ENCODE results near the gene CLTB.

The CLTB gene

DNA sequence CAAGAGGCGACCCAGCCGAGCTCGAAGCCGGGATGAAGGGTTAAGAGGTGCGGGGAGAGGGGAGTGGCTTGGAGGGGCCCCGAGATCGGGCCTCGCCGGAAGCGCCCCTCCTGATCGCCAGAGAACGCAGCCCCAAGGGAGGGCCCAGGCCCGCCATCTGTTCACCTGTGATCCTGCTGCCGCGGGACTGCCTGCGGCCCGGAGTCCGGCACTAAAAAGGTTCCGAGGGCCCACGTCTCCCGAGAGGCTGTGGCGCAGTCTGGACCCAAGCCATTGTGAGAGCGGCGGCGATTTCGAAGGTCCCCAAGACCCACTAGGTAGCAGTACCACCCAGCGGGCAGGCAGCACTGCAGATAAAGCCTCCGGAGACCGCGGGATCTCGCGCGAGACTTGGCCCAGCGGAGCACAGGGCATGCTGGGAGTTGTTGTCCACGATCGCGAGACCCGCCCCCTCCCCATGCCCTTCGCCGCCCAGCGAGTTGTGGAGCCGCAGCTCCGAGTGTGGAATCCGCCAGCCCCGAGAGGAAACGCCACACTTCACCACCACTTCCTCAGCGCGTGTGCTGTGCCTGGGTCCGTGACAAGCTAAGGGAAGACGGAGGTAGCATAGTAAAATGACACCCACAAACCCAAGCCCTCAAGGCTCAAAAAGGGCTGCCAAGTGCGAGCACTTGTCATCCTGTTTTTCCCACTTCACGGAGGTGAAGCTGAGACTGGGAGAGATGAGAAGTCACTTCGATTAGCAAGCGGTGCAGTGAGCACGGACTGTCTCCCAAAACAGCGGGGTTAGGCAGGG is 54.7 kb downstream of the CLTB start, which contains the start of gene KIAA1191:
KIAA1191 (minus strand) TSS at position 328 of the 796 bp plus-strand sequence. CDS start 2,256 bp downstream, outside the sequence.
- TF ChIP-seq, protein P1, sequence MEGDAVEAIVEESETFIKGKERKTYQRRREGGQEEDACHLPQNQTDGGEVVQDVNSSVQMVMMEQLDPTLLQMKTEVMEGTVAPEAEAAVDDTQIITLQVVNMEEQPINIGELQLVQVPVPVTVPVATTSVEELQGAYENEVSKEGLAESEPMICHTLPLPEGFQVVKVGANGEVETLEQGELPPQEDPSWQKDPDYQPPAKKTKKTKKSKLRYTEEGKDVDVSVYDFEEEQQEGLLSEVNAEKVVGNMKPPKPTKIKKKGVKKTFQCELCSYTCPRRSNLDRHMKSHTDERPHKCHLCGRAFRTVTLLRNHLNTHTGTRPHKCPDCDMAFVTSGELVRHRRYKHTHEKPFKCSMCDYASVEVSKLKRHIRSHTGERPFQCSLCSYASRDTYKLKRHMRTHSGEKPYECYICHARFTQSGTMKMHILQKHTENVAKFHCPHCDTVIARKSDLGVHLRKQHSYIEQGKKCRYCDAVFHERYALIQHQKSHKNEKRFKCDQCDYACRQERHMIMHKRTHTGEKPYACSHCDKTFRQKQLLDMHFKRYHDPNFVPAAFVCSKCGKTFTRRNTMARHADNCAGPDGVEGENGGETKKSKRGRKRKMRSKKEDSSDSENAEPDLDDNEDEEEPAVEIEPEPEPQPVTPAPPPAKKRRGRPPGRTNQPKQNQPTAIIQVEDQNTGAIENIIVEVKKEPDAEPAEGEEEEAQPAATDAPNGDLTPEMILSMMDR (IDR thresholded peaks at IDR 0.05; ENCODE audit: low read depth, low read length, missing control alignments): peak; percentile 36
- Histone ChIP-seq H3K27ac (peak within 1 kb of the TSS; percentile 36), H3K4me3 (ENCODE audit: low read depth, low read length) (peak within 1 kb of the TSS; percentile 96), H3K27me3 (replicated peaks) (no peaks in the 10 kb centered on the region), H3K36me3 (replicated peaks) (peaks cover 8% of the 10 kb centered on the region)
- in situ Hi-C loops (cut with HindIII; ENCODE audit: low pct_ligation_motif_present, low sequenced_read_pairs): no loop called here
- DNase-seq: peak; percentile 94

DNA sequence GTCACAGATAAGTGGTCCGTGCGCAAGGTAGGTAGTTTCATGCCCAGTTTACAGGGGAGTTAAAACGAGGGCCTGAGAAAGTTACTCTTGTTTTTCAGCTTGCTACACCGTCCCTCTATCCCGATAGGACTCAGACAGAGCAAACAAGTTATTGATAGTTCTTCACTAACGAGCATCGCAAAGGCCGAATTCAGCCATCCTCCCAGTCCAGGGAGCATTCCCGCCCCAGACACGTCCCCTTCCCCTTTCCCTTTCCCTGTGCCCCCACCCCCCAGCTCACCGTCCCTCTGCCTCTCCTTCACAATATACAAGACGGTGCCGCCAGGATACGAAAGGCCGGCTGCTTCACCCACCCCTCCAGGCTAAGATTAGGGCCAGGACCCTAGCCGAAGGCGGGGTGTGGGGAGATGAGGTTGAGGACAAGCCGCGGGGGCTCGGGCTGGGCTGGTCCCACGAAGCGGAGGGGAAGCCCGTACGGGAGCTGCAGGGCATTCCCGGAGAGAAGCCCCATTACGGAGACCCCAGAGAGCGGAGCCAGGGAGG is 55.4 kb downstream of the CLTB start:
- peak; percentile 11 for DNase-seq
- peak overlapping the region; percentile 36 for H3K27ac ChIP-seq
- in situ Hi-C loops (cut with HindIII; ENCODE audit: low pct_ligation_motif_present, low sequenced_read_pairs): no loop called here
- TF ChIP-seq, protein P1 (IDR thresholded peaks at IDR 0.05; ENCODE audit: low read depth, low read length, missing control alignments): no peak
- no peaks in the 10 kb centered on the region for H3K27me3 ChIP-seq (replicated peaks)
- peaks cover 11% of the 10 kb centered on the region for H3K36me3 ChIP-seq (replicated peaks)
- peak overlapping the region; percentile 96 for H3K4me3 ChIP-seq (ENCODE audit: low read depth, low read length)

DNA sequence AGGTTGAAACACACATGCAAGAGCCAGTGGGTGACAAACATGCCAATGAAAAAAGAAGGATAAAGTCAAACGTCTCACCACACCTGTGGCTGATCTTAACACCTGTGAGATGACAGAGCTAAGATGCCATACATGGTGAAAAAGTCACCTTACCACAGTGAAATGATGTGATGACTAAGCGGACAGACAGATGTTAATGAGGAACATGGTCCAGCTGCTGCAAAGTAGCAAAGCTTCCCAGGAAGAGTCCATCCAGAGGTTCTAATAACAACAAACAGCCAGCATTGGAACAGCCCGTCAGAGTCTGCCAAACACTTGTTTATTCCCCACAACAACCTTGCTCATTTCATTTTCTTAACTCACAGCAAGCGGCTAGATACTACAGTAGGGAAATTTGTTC is 56.7 kb downstream of the CLTB start:
- in situ Hi-C loops (cut with HindIII; ENCODE audit: low pct_ligation_motif_present, low sequenced_read_pairs): no loop called here
- Histone ChIP-seq H3K27ac (no peak overlapping the region), H3K27me3 (replicated peaks) (no peaks in the 10 kb centered on the region), H3K36me3 (replicated peaks) (peaks cover 16% of the 10 kb centered on the region), H3K4me3 (ENCODE audit: low read depth, low read length) (no peak overlapping the region)
- no peak for DNase-seq
- TF ChIP-seq, protein P1 (IDR thresholded peaks at IDR 0.05; ENCODE audit: low read depth, low read length, missing control alignments): no peak

DNA sequence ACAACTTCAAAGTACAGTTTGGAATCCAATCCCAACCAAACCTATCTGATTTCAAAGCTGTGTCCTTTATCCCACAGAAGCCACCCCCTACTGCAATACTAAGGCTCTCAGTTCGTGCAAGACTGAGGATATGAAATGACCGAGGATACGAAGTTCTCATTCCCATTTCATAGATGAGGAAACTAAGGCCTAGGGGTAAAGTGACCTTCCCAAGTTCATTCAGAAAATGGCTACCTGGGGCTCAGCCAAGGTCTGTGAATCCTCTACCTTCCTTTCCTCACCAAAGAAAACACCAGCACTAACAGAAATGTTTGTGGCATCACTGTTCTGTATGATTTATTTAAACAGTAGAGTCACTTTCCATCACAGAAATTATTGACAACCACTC is 60.2 kb downstream of the CLTB start:
- Histone ChIP-seq H3K27ac (no peak overlapping the region), H3K27me3 (replicated peaks) (no peaks in the 10 kb centered on the region), H3K4me3 (ENCODE audit: low read depth, low read length) (no peak overlapping the region), H3K36me3 (replicated peaks) (peaks cover 30% of the 10 kb centered on the region)
- TF ChIP-seq, protein P1 (IDR thresholded peaks at IDR 0.05; ENCODE audit: low read depth, low read length, missing control alignments): no peak
- DNase-seq: no peak
- in situ Hi-C loops (cut with HindIII; ENCODE audit: low pct_ligation_motif_present, low sequenced_read_pairs): no loop called here

DNA sequence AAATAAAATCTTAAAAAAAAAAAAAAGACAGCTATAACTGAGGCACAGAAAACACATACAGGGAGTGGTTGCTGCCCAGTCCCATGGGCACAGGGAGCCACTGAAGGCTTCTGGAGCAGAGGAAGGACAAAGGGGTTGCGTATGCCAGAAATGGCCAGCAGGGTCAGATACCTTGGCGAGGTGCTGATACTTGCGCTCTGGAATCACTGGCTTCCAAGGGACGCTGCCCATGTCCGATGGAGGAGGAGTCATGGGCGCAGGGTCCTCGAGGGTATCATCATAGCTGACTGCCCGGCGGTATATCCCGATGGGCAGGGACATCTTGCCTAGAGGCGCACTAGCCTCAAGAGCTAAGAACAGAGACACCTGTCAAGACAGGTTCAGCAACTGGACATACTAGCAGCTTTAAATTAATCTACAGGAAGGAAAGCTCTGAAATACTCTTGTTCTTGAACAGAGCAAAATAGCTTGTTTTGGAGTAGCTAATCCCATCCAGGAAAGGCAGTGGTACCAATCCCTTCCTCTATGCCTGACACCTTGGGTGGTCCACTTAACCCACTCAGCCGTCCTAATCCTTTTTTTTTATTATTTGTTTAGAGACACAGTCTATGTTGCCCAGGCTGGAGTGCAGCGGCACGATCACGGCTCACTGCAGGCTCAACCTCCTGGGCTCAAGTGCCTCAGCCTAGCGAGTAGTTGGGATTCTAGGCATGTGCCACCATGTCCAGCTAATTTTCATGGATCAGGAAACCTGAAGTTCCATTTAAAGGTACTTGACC is 60.8 kb downstream of the CLTB start:
- peaks cover 33% of the 10 kb centered on the region for H3K36me3 ChIP-seq (replicated peaks)

More for the DNA sequence above, 60.8 kb downstream of the CLTB start:
- H3K27ac ChIP-seq: no peak overlapping the region
- DNase-seq: no peak
- H3K27me3 ChIP-seq (replicated peaks): no peaks in the 10 kb centered on the region
- H3K4me3 ChIP-seq (ENCODE audit: low read depth, low read length): no peak overlapping the region
- in situ Hi-C loops (cut with HindIII; ENCODE audit: low pct_ligation_motif_present, low sequenced_read_pairs): no loop called here
- TF ChIP-seq, protein P1 (IDR thresholded peaks at IDR 0.05; ENCODE audit: low read depth, low read length, missing control alignments): peak; percentile 11
